ENCODE measurements around the gene PHF21B.
"Not testable (repeated sequence)": the region's sequence is repeated elsewhere in the genome, so short reads cannot be mapped to it uniquely, and the experiment has no call there.

PHF21B gene

GRCh38 chr22:44930711-44931035 is 79.1 kb downstream of the PHF21B start:
- DNase-seq: no peak

DNA sequence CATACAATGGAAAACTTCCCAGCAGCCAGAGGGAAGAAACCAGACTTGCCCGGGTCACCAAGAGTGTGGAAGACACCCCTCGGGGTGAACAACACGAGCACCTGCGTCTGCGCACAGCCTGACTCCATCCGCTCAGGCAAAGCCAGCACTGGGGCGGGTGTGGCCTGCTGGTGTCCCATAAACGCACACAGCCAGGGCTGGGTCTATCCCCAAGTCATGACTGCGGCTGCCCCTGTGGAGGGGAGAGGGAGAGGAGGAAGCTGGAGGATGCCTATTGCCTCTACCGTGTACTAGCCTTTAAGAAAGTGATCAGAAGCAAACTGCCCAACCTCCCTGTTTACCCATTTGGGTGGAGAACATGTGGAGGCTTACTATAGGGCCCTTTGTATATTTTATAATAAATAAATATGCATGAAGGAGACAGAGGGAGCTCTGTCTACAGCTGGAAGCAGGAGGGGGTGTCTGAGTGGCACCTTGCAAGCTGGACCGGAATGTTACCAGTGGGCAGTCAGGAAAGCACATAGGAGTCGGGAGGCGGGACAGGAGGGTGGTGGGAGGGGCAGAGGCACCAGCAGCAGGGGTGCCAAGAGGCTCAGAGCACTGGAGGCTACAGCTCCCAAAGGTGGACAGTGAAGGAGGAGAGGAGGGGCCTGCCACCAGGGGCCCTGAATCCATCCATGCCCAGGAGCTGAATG is 79.6 kb downstream of the PHF21B start:
- DNase-seq: no peak

DNA sequence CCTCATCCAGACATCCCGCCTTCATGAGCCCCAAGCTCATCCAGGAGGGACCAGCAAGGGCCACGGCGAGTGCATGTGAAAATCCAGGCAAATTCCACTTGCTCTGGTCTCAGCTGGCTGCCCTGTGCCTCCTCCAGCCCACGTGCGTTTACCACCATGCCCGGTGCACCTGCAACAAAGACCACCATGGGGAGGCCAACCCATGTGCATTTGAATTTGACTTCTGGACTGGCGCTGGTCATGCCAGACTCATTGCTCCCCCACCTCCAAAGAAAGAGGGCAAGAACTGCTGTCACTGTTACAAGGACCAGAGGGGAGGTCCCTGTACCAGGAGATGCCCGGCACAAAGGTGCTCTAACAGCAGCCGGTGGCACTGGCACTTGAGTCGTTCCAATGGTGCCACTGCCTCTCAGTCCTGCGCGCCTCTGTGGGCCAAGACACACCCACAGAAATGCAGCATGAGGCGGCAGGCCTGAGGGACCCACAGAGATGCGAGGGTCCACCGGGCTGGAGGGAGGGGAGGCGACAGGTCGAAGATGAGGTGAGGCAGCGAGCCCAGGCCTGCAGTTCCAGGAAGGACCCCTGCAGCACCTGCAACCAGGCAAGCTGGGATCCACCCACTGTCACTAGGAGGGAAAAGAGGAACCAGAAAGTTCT is 80.3 kb downstream of the PHF21B start:
- no peak for DNase-seq

GRCh38 chr22:44928711-44929358 is 81.0 kb downstream of the PHF21B start:
- no peak for DNase-seq

GRCh38 chr22:44928136-44928463 is 81.7 kb downstream of the PHF21B start:
- DNase-seq: no peak

DNA sequence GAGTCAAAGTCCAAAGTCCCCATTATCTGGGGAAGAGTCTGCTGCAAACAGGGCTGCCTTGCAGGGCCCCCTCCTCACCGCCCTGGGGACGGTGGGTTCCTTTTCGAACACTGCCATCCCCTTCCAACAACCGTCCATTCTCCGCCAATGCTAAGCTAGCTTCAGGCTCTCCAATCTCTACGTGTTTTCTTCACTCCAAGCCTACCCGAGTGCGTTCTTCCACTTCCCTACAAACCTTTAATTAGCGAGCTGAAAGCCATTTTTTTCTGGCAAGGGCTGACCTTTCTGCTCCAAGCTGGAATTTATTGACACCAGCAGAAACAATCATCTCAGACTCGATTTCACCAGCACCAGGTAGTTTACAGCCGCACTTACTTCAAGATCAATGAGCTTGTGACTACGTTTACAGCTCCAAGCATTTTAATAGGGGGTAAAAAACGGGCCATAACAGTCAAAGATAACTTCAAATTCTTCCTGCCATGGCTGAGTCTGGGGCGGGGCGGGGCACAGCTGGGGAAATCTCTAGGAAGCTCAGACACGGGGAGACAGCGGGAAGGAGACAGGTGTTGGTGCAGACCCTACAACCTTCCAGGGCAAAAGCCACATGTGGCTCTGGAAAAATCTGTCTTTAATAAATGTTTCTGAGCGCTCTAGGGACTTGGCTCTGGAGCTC is 82.2 kb downstream of the PHF21B start:
- DNase-seq: no peak

GRCh38 chr22:44926491-44927415 is 83.1 kb downstream of the PHF21B start:
- no peak for DNase-seq

DNA sequence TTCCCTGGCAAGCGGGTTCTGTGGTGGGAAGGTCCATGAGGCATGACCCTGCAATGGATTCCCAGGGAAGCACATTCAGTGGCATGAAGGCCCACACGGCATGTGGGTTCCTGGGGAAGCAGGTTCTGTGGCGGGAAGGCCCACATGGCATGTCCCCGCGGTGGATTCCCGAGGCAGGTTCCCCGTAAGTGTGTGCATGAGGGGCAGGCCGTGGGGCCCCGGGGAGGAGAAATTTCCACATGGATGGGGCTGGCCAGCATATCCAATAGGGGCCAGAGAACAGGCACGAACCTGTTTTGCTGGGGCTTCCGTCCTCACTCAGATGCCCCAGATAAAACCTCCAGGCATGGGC is 83.7 kb downstream of the PHF21B start:
- no peak for DNase-seq

- DNase-seq: no peak
These were observed 84.2 kb downstream of the PHF21B start for GRCh38 chr22:44925465-44926123.

DNA sequence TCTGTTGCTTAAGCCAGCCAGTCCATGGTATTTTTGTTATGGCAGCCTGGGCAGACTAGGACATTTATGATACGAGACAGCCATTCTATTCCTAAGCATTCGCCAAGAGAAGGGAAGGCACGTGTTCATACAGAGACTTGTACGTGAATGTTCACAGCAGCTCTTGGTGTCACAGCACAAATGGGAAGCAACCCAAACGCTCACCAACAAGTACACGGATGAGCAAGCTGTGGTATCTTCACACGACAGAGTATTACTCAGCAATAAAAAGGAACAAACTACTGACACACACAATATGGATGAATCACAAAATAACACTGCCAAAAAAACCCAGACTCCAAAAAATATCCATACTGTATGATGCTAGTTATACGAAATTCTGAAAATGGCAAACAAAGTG is 85.1 kb downstream of the PHF21B start:
- no peak for DNase-seq

DNA sequence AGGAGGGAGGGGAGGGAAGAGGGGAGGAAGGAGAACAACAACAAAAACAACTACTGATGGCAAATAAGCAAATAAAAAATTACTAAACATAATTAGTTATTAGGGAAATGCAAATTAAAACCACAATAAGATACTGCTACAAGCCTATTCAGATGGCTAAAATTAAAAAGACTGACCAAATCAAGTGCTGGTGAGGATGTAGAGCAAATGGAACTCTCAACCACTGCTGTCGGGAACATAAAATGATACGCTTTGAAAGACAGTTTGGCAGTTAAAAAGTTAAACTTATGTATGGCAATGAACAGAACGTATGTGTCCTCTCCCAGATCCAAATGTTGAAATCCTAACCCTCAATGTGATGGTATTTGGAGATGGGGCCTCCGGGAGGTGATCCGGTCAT is 85.7 kb downstream of the PHF21B start:
- DNase-seq: no peak

DNA sequence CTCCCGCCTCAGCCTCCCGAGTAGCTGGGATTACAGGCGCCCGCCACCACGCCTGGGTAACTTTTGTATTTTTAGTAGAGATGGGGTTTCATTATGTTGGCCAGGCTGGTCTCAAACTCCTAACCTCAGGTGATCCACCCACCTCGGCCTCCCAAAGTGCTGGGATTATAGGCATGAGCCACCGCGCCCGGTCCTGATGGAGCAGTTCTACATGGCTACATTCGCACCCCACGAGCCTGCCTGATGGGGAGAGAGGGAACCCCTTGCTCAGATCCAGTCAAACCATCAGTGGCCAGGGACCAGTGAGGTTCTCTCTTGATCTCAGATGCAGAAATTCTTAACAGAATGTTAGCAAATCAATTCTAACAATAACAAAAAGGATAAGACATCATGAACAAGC is 88.0 kb downstream of the PHF21B start:
- DNase-seq: not testable (repeated sequence)

DNA sequence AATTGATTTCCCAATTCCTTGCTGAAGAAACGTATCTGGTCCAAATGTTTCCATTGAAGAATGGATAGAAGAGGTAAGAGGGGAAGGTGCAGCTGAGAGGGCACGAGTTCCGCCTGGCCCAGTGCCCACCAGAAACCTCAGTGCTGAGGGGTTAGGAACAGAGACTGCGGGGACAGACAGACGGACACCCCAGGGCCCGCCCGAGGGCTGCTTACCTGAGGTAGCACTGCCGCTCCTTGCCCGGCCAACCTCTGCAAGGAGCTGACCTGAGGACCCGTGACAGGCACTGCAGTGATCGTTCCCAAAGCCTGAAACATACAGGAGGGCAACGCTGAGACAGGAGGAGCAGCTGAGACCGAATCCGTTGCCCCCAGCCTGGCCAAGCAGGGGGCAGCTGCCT is 89.6 kb downstream of the PHF21B start:
- no peak for DNase-seq

DNA sequence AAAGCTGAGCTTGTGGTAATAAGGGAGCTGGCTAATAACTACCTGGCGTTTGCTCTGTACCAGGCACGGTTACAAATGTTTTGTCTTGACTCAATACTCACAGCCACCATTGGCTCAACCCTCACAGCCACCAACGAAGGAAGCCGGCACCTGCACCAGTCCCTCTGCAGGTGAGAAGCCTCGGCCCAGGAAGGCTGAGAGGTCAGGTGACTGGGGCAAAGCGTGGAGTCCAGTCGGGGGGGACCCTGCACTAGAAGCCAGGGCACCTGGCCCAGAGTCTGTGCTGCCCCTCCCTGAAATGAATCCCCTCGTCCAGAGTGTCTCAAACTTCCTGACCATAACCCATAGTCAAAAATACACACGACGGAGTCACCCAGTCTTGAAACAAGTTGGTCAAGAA is 90.1 kb downstream of the PHF21B start:
- no peak for DNase-seq

- no peak for DNase-seq
These were observed 90.8 kb downstream of the PHF21B start for GRCh38 chr22:44918925-44919392.

- DNase-seq: no peak
These were observed 91.5 kb downstream of the PHF21B start for GRCh38 chr22:44918166-44918924.

DNA sequence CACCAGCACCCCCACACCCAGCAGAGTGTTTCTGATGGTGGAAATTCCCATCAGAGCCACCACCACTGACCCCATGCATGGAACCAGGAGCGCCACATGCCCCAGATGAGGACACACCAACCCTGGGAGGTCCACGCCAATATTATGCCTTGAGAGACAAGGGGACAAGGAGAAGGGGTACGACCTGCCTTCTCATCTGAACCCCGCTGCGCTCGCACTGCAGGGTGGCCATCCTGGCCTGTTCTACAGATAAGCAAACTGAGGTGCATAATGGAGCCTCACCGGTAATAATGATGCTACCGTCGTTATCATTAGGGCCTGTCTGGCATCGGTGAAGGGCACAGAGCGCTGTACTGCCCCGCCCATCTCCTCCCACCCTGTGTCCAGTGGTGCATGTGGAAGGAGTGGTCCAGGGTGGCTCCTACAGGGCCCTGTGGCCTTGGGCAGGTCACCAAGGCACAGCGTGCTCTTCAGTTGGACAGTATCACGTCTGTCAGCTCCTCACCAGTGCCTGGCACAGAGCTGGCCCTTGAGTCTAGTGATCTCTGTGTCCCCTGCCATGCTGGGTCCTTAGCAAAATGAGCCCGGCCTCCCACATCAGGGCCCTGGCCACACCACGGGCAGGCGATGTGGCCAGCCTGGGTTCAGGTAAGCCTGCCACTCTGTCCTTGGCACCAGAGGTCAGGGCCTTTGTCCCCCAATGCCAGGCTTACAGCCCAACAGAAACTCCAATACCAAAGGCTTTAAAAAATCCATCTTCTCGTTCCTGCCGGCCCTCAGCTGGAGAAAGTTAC is 92.2 kb downstream of the PHF21B start:
- no peak for DNase-seq

DNA sequence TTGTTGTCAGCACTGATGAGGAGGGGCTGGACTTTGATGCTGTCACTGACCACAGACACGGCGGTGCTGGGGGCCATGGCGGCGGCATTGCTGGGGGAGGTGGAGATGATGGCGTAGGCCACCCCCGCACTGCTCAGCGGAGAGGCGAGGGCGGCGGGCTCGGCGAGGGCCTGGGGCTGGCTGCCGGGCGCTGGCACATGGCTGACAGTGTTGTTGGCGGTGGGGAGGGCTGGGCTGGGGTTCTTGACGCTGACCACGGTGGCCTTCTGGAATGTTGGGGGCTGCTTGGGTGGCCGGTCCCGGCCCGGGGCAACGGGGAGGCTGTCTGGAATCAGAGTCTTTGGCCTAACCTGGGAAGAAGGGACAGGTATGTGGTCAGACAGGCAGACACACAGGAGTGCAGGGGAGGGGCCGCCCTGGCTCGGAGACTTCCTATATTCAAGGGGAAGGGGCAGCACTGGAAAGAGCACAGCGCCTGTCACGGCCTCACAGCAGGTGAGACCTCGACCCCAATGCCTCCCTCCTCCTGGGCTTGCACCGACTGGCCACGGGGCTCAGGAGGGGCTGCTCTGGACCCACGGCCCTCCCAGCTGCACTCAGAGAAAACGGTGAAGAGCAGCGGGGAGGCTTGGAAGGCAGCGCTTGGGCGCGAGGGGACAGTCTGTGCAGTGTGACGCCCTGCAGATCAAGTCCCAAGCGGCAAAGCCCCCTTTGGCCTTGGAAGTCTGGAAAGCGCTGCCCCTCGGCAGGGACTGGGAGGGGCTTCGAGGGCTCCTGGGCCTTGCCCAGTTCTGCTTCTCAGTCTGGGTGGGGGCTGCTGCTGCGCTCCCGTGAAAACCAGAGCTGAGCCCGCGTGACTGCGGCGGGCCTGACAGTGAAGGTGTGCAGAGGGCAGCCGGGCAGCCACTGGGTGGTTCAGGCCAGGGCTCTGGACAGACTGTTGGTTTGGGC is 93.2 kb downstream of the PHF21B start:
- DNase-seq: no peak

DNA sequence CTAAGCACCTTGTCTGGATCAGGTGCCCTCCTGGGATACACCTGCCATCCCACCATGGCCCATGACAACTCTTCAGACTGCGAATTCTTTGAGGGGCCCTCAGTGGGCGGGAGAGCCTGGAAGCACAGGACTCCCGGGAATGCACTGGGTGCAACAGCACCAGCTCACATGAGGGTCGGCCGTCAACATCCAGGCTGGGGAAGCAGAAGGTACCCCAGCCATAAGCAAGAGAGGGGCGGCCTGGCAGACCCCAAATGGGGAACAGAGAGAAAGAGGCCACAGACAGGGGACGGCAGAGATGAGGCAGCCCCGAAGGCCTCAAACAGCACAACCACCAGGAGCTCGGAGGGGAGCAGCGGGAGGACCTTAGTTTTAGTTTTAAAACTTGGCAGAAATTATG is 94.4 kb downstream of the PHF21B start:
- DNase-seq: no peak

All from NCI-H1105 (cell line).